HFFc6 (cell line): ENCODE measurements around the gene MEIOC. TPM values are rescaled to one million over a fixed set of nuclear protein-coding genes. Genes with fewer than 3 reads are reported as not detected.

Experiments
- DNase-seq: peaks from one replicate; pipeline ENCODE4 v3.0.0-alpha.2; 2018
- H3K27ac Mint-ChIP-seq: 2 replicates; pipeline ENCODE4 v1.8.0; 2020; ENCODE audit warnings: mild to moderate bottlenecking, mixed read lengths
- H3K27me3 Mint-ChIP-seq: 2 replicates; pipeline ENCODE4 v1.8.0; 2021; ENCODE audit warnings: mild to moderate bottlenecking, moderate library complexity, mixed read lengths; ENCODE audit not compliant: insufficient read depth
- H3K36me3 Mint-ChIP-seq: 2 replicates; pipeline ENCODE4 v1.8.0; 2021; ENCODE audit warnings: low read depth, mixed read lengths
- H3K4me1 Mint-ChIP-seq: 2 replicates; pipeline ENCODE4 v1.8.0; 2020; ENCODE audit warnings: low read depth, mixed read lengths
- H3K4me3 Mint-ChIP-seq: 2 replicates; pipeline ENCODE4 v1.8.0; 2020; ENCODE audit warnings: mild to moderate bottlenecking, moderate library complexity, mixed read lengths
- H3K9me3 Mint-ChIP-seq: 2 replicates; pipeline ENCODE4 v1.8.0; 2020; ENCODE audit warnings: mild to moderate bottlenecking, mixed read lengths
- CTCF ChIP-seq: fragments of 200-600 bp; sonication (generic); IDR thresholded peaks from 2 replicates; pipeline ENCODE4 v1.5.0; 2021; ENCODE audit warnings: antibody characterized with exemption, mild to moderate bottlenecking
- total RNA-seq, 6 experiments: library from RNA; stranded (reverse); fragmentation: NEBNext Ultra II Directional; extraction: Animal tissue kit (Norgen Biotek cat#: 25700); gene quantifications; 2 replicates in 1 of 6; 3 replicates in 5 of 6; pipeline ENCODE4 v1.2.3, GENCODE V29; 2021

The MEIOC gene
- total RNA-seq, 6 experiments from 2014 or later = 0.09 to 0.14 TPM; not detected in 4

GRCh38 chr17:44719444-44719843, 63.2 kb downstream of the MEIOC start:
- no peaks in the 10 kb centered on the region for H3K9me3 Mint-ChIP-seq
- H3K27ac Mint-ChIP-seq = no peak overlapping the region
- no peaks in the 10 kb centered on the region for H3K4me1 Mint-ChIP-seq
- H3K27me3 Mint-ChIP-seq = peaks cover 3% of the 10 kb centered on the region; the same call in 1 of the 2 replicates
- no peak overlapping the region for H3K4me3 Mint-ChIP-seq
- DNase-seq = no peak
- H3K36me3 Mint-ChIP-seq = peaks cover 6% of the 10 kb centered on the region; the same call in 1 of the 2 replicates
- TF ChIP-seq CTCF = no peak

GRCh38 chr17:44722254-44722653, 66.0 kb downstream of the MEIOC start:
- Mint-ChIP-seq H3K4me3 (no peak overlapping the region), H3K36me3 (peaks cover 6% of the 10 kb centered on the region; the same call in 1 of the 2 replicates), H3K9me3 (no peaks in the 10 kb centered on the region), H3K27me3 (peaks cover 4% of the 10 kb centered on the region; the same call in 1 of the 2 replicates), H3K27ac (no peak overlapping the region), H3K4me1 (no peaks in the 10 kb centered on the region)
- no peak for DNase-seq
- no peak for TF ChIP-seq CTCF

Other genes starting within 250 kb of the MEIOC start
- 10 to 100 TPM; 23.4 to 30.0 (median 27.1) TPM for gene GPATCH8, start 153.1 kb upstream of the MEIOC start, total RNA-seq
- gene FZD2, start 99.0 kb upstream of the MEIOC start, total RNA-seq = 100 to 1,000 TPM in 1 of 6 experiments, 10 to 100 TPM in 5; 76.4 to 103 (median 92.8) TPM
- gene CCDC43, start 33.3 kb downstream of the MEIOC start, total RNA-seq = 10 to 100 TPM; 29.4 to 33.3 (median 31.0) TPM
- gene DBF4B, start 52.2 kb downstream of the MEIOC start, total RNA-seq = 10 to 100 TPM in 5 of 6 experiments, 1 to 10 TPM in 1; 5.5 to 11.9 (median 10.8) TPM
- under 1 TPM; 0.14 to 0.27 (median 0.16) TPM for gene ADAM11, start 102.5 kb downstream of the MEIOC start, total RNA-seq
- 10 to 100 TPM; 47.3 to 71.3 (median 59.3) TPM for gene GJC1, start 173.8 kb downstream of the MEIOC start, total RNA-seq
- not detected for gene HIGD1B, start 191.4 kb downstream of the MEIOC start, total RNA-seq
- 100 to 1,000 TPM; 117 to 129 (median 122) TPM for gene EFTUD2, start 243.0 kb downstream of the MEIOC start, total RNA-seq